NCI-H146 treated with DMSO at 0.1 percent for 48 hours (cell line): ENCODE results near the gene SYNJ2.

Source experiments
- DNase-seq: peaks from one replicate; lab custom pipeline; 2025; ENCODE audit not compliant: unreplicated experiment; lab: John Stamatoyannopoulos, UW

Gene SYNJ2

DNA sequence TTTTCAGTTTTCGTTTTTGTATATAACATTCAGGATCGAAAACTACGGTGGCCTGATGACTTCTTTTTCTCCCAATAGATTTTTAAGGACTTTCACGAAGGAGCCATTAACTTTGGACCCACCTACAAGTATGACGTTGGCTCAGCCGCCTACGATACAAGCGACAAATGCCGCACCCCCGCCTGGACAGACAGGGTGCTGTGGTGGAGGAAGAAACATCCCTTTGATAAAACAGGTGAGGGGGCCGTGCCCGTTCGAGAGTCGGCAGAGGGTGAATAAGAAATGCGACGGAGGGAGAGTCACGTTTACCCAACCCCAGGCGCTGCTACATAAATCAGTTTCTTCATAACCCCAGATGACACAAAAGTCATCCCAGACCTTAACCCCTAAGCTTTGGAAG, 94.9 kb downstream of the SYNJ2 start:
- DNase-seq, result no peak

DNA sequence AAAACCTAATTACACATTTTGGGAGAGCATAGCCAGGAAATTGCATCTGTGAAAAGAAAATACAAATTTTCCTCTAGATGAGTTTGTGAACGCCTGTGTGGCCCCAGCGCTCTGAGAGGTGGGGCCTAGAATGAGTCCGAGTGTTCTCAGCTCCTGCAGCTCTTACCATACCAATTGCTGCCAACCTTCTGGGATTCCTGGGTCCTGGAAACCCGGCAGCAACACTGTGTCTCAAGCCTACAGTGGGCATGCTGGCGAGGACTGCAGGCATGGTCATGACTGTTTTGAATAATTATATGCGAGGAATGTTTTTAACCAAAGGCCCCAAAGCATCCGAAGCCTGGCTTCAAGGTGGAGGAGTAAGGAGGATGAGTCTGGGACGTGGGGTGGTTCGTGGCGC, 96.0 kb downstream of the SYNJ2 start:
- DNase-seq, result no peak

DNA sequence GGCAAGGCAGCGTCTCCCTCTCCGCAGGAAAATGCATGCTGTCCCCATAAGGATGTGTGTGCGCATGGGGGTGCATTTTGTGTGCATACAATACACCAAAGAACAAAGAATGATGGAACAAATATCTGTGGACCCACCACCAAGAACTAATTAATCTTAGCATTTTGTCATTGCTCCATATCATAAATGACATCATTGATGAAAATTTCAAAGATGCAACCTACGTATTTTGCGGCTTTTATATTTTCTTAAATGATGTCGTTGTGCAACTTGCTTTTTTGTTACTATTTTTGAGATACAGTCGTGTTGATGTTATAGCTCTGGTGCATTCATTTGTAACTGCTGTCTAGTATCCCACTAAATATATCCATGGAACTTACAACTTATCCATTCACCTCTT, 96.7 kb downstream of the SYNJ2 start:
- no peak for DNase-seq

DNA sequence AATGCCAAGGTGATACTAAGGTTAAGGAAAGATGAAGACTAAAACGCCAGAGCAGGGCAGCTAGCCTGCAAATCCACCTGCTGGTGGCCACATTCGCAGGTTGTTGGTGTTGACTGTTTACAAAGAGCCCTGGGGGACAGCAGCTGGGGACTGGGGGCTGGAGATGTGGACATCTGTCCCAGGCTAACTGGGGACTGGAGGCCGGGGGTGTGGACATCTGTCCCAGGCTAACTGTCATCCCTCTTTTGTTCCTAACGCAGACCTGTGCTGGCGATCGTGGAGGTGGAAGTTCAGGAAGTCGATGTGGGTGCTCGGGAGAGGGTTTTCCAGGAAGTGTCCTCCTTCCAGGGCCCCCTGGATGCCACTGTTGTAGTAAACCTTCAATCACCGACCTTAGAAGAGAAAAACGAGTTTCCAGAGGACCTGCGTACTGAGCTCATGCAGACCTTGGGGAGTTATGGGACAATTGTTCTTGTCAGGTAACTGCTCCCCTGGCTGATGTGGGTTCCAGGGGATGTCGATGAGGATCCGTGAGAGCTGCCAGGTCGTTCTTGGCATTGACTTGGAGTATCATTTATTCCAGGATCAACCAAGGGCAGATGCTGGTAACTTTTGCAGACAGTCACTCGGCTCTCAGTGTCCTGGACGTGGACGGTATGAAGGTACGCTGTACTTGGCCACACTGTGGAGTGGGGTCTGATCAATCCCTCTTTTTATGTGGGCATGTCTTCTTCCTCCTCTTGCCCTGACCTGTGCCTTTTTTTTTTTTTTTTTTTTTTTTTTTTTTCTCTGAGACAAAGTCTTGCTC, 99.4 kb downstream of the SYNJ2 start:
- no peak for DNase-seq

DNA sequence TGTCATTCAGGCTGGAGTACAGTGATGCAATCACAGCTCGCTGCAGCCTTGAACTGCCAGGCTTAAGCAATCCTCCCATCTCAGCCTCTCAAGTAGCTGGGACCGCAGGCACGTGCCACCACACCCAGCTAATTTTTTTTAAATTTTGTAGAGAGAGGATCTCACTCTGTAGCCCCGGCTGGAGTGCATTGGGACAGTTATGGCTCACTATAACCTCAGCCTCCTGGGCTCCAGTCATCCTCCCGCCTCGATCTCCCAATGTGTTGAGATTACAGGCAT, 99.9 kb downstream of the SYNJ2 start:
- DNase-seq, result no peak

GRCh38 chr6:158083455-158084325, 102.0 kb downstream of the SYNJ2 start:
- DNase-seq, result no peak

- DNase-seq, result no peak
These were observed 103.8 kb downstream of the SYNJ2 start for GRCh38 chr6:158085261-158086053.

- DNase-seq, result no peak
These were observed 104.4 kb downstream of the SYNJ2 start for GRCh38 chr6:158086054-158086503.

- no peak for DNase-seq
These were observed 105.0 kb downstream of the SYNJ2 start for GRCh38 chr6:158086504-158087223.

- DNase-seq, result no peak
These were observed 105.7 kb downstream of the SYNJ2 start for GRCh38 chr6:158087224-158087867.

DNA sequence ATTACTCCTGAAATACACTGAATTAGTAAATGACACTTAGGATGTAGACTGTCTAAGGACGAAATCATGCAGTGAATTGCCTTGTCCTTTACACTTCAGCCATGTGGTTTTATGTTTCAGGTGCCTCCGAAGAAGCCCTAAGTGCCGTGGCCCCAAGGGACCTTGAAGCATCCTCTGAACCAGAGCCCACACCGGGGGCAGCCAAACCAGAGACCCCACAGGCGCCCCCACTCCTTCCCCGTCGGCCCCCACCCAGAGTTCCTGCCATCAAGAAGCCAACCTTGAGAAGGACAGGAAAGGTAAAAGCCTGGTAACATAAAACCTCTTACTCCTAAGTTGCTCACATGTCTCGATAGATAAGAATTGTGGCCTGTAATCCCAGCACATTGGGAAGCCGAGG, 111.1 kb downstream of the SYNJ2 start:
- DNase-seq, result no peak

DNA sequence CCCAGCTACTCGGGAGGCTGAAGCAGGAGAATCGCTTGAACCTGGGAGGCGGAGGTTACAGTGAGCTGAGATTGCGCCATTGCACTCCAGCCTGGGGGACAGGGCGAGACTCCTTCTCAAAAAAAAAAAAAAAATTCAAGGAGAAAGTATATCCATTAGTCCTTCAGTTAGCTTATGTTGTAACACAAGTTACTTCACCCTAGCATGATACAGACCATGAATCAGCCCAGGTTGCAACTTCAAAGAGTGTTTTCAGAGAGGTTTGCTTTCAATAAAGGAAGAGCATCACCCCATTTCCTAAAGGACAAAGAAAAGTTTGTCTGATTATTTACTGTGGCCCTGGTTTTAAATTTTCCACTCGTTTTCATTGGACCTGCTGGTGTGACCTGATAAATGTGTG, 113.4 kb downstream of the SYNJ2 start:
- DNase-seq, result no peak

DNA sequence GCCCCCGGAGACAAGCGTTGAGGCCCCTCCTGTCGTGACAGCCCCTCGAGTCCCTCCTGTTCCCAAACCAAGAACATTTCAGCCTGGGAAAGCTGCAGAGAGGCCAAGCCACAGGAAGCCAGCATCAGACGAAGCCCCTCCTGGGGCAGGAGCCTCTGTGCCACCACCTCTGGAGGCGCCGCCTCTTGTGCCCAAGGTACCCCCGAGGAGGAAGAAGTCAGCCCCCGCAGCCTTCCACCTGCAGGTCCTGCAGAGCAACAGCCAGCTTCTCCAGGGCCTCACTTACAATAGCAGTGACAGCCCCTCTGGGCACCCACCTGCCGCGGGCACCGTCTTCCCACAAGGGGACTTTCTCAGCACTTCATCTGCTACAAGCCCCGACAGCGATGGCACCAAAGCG, 114.0 kb downstream of the SYNJ2 start:
- DNase-seq, result no peak

DNA sequence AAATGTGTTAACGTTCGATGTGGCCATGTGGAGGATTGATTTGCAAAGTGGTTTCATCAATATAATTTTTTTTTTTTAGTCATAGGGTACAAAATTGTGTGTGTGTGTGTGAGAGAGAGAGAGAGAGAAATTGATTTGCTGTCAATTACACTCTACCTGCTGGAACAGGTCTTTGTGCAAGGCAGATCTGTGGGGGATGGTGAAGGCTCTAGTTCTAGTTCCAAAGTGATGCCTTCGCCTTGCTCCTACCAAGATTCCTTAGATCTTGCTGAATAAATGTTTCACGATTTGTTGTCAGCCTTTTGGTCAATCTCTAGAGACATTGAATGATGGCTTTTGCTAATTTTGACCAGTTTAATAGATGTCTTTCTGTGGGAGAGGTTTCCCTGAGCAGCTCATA, 121.6 kb downstream of the SYNJ2 start:
- no peak for DNase-seq

DNA sequence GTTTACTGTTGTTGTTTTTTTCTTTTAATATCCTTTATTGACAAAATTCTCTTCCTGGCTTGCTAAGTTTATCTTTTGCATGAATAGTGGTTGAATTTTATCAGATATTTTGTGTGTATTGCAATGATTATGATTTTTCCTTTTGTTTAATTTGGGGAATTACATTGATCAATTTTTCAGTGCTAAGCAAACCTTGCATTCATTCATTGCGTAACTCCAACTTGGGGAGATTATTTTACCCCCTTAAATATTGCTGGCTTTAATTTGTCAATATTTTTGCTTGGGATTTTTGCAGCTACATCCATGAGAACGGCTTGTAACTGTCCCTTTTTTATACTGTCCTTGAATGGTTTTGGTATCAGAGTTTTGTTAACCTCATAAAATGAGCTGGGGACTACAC, 123.0 kb downstream of the SYNJ2 start:
- no peak for DNase-seq

DNA sequence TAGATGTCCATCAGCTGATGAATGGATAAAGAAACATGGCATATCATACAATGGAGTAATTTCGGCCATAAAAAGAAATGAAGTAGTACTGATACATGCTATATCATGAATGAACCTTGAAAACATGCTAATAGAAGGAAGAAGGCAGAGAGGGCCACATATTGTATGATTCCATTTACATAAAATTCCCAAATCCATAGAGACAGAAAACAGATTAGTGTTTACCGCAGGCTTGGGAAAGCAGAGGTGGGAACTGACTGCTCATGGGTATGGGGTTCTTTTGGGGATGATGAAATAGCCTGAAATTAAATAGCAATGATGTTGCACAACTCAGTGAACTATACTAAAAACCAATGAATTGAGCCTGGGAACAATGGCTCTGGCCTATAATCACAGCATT, 128.1 kb downstream of the SYNJ2 start:
- no peak for DNase-seq

DNA sequence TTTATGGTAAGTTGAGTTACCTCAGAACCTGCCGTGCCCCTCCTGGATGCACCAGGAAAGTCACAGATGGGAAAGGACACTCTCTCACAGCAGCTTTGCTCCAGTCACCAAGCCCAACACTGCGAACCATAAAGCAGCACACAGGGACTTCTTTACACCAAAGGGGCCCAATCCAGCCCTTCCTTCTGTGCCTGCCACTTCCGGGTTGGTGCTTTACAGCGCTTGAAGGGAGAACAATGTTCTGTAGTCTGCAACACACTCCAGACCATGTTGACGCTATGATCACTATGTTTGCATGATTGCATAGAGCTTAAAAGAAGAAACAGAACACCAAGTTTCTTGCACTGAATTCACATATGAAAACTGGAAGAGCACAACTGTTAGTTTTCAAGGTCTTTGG, 129.3 kb downstream of the SYNJ2 start:
- DNase-seq, result no peak

GRCh38 chr6:158111987-158112386, 130.3 kb downstream of the SYNJ2 start:
- DNase-seq, result no peak

DNA sequence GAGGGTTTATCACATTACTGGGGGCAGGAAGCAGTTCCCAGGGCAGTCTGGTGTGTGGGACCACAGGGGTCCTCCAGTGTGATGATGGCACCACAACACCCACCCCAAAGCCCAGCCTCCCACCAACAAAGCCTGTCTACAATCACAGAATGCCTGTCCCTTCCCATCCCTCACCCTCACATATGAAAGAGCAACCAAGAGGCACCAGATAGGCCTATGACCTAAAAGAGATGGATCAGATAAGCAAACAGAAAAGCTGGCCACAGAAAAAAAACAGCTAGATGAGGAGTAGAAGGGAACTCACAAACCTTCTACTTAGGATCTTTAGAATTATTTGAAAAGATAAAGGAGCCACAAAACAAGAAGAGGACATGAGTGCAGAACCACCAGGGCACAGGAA, 132.1 kb downstream of the SYNJ2 start:
- DNase-seq, result no peak

- DNase-seq, result no peak
These were observed 133.4 kb downstream of the SYNJ2 start for GRCh38 chr6:158115102-158115501.

- DNase-seq, result no peak
These were observed 133.8 kb downstream of the SYNJ2 start for GRCh38 chr6:158115508-158115907.
